ENCODE data around the gene PLGRKT.
"Not testable (repeated sequence)": the region's sequence is repeated elsewhere in the genome, so short reads cannot be mapped to it uniquely, and the experiment has no call there.

The PLGRKT gene

GRCh38 chr9:5429873-5430564 is 7.7 kb downstream of the PLGRKT start:
- DNase-seq, result no peak

GRCh38 chr9:5428794-5429528 is 8.8 kb downstream of the PLGRKT start:
- no peak for DNase-seq

- DNase-seq, result no peak
Measured at GRCh38 chr9:5428172-5428571, 9.6 kb downstream of the PLGRKT start.

DNA sequence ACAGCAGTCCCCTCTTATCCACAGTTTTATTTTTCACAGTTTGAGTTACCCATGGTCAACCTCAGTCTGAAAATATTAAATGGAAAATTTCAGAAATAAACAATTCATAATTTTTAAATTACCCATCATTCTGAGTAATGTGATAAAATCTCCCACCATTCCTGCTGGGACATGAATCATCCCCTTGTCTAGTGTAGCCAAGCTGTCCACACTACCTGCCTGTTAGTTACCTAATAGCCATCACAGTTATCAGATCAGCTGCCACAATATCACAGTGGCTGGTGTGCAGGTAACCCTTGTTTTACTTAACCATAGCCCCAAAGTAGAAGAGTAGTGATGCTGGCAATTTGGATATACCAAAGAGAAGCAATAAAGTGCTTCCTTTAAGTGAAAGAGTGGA is 10.7 kb downstream of the PLGRKT start:
- DNase-seq, result no peak

DNA sequence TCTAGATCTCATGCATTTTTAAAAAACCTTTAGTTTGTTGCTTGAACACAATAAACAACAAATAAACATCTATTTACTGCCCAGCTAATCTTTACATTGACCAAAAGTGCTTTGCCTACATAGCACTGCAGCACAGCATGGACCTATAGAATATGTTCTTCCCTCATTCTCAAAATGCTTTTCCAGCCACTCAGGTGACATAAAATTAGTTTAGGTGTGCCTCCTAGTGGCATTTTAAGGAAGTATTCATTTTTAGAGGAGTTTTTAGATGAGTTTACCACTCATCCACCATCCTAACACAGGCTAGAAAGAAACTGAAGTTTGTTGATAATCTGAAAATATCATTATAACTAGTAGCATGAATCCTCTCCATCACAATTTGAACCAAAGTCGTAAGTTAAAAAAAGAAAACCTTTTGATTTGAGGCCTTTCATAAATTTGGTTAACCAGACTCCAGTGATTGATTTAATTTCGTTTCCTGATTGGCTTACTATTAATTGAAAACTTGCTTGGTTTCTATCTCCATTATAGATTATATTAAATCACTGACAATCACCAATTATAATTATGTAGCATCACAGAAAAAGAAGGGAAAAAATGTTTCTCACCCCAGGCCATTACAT is 12.6 kb downstream of the PLGRKT start:
- no peak for DNase-seq

- DNase-seq, result no peak
Measured at GRCh38 chr9:5422276-5422675, 15.4 kb downstream of the PLGRKT start.

DNA sequence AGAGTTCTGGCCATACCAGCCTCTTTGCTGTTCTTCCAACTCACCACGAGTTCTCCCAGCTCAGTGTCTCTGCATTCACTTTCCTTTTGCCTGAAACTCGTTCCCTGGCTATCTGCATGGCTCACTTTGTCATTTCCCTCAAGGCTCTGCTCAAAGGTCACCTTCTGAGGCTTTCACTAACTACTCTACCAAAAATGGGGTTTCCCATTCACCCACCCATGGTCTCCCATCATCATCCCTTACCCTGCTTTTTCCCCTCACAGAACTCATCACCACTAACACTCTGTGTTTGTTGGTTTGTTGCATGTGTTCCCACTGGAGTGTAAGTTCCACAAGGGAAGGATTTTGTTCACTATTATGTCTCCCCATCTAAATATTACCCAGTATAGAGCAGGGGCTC is 16.6 kb downstream of the PLGRKT start:
- no peak for DNase-seq

- no peak for DNase-seq
Measured at GRCh38 chr9:5419987-5420386, 17.7 kb downstream of the PLGRKT start.

DNA sequence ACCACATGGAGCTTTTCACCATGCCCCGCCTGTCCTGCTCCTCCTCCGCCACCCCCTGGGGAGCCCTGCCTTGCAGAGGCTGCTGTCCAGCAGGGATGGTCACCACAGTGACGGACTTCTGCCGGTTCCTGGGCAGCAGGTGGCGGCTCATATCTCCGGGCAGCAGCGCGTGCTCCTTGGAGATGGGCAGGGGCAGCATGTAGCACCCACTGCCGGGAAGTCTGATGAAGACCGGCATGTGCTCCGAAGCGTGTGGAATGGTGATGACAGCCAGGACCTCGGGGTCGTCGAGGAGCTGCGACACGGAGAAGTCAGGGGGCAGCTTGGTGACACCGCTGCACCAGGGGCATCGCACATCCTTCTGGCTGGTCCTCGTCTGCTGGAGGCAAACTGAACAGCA is 19.2 kb downstream of the PLGRKT start:
- no peak for DNase-seq

GRCh38 chr9:5416953-5417352 is 20.8 kb downstream of the PLGRKT start:
- DNase-seq, result no peak

- DNase-seq, result no peak
Measured at GRCh38 chr9:5408596-5408995, 29.1 kb downstream of the PLGRKT start.

- DNase-seq, result no peak
Measured at GRCh38 chr9:5402217-5402616, 35.5 kb downstream of the PLGRKT start.

- not testable (repeated sequence) for DNase-seq
Measured at GRCh38 chr9:5397547-5397946, 40.2 kb downstream of the PLGRKT start.

DNA sequence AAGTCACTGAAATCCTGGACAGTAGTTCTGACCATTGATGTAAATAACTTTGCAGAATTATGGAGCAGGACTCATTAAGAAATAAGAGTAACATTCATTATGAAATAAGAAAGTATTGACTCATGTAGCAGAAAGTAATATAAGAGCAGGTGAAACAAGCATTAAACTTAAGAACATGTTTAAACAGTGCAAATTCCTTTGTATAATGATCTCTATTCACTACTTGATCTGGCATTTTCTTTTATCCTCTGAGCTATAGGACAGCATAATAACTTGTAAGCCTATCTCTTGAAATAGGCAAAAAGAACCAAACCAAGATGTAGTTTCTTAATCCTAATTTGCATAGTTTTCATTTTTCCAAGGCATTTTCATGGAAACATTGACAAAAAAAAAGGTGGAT is 42.3 kb downstream of the PLGRKT start:
- DNase-seq, result no peak

DNA sequence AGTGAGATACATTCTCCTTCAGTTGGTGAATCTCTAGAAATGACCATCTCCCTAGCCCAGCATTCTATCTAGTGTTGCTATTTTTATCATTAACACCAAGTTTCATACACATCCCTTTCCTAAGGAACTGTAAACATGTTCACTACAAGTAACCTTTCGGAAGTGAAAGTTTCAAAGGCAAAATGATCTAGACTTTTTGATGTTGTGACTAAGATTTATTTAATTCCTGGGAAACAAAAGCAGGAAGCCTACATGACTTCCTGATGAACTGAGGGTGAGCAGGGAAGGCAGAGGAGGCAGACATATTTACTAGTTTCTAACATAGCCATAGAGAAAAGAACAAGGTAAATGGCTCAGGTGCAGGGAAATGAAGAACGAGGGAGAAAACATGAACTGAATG is 43.7 kb downstream of the PLGRKT start:
- not testable (repeated sequence) for DNase-seq

GRCh38 chr9:5393497-5393896 is 44.2 kb downstream of the PLGRKT start:
- no peak for DNase-seq

GRCh38 chr9:5392285-5392684 is 45.4 kb downstream of the PLGRKT start:
- DNase-seq, result no peak

DNA sequence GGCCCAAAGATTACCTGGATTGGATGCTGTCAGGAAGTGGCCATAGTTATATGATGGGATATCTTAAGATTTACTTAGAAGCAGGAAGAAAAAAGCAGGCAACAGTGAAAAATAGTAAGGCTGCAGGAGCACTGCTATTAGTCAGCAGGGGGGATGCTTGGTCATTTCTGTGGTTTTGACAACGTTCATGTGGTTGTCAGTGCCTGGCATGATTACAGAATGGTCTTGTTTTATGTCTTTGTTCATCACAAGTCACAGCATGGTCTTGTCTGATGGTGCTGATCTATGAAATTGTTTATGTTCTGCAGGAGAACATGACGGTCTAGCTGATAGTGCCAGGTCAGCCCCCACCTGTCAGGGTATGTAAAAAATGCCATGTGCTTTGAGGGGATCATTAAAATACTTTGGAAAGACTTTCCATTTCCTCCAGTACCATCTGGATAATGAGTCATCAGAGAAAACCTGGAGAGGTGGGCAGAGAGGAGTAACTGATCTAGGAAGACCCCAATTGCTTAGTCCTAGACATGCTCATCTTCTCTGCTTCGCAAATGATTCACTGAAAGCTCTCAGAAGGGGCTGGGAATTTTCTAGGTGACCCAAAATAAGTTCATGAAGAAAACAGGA is 48.5 kb downstream of the PLGRKT start:
- DNase-seq, result no peak

- no peak for DNase-seq
Measured at GRCh38 chr9:5388026-5388819, 49.5 kb downstream of the PLGRKT start.

- DNase-seq, result no peak
Measured at GRCh38 chr9:5384436-5384835, 53.3 kb downstream of the PLGRKT start.

GRCh38 chr9:5382479-5382878 is 55.2 kb downstream of the PLGRKT start:
- no peak for DNase-seq

DNA sequence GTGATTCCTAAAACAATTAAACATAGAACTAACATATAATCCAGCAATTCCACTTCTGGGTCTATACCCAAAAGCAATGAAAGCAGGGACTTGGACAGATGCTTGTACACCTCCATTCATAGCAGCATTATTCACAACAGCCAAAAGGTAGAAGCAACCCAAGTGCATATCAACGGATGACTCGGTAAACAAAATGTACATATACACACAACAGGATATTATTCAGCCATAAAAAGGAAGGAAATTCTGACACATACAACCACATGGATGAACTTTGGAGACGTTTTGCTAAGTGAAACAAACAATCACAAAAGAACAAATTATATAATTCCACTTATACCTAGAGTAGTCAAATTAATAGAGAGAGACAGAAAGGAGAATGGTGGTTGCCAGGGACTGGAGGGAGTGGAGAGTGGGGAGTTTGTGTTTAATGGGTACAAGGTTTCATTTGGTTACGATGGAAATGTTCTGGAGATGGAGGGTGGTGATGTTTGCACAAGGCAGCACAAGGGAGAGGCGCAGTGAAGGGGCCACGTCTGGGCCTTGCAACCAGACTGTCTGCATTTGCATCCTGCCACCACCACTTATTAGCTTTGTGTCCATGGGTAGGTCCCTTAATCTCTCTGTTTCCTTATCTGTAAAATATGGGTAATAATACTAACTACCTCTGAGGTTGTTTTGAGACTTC is 61.8 kb downstream of the PLGRKT start:
- no peak for DNase-seq
